CD4-positive, alpha-beta T cell treated with Interleukin-4 for 4 hours (primary cell): ENCODE data around the gene CLIP2.
"Not testable (repeated sequence)": the region's sequence is repeated elsewhere in the genome, so short reads cannot be mapped to it uniquely, and the experiment has no call there.

Experiments used
- DNase-seq: peaks from one replicate; pipeline ENCODE4 v3.0.0-alpha.2; 2020

CLIP2 gene

DNA sequence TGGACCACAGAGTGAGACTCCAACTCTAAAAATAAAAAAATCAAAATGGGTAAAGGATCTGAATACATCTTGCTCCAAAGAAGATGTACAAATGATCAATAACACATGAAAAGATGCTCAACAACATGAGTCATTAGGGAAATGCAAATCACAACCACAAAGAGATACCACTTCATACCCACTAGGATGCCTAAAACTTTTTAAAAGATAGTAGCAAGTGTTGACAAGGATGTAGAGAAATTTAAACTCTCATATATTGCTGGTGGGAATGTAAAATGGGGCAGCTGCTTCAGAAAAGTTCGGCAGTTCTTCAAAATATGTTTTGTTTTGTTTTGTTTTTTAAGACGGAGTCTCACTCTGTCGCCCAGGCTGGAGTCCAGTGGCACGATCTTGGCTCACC is 118.8 kb downstream of the CLIP2 start:
- DNase-seq = no peak

DNA sequence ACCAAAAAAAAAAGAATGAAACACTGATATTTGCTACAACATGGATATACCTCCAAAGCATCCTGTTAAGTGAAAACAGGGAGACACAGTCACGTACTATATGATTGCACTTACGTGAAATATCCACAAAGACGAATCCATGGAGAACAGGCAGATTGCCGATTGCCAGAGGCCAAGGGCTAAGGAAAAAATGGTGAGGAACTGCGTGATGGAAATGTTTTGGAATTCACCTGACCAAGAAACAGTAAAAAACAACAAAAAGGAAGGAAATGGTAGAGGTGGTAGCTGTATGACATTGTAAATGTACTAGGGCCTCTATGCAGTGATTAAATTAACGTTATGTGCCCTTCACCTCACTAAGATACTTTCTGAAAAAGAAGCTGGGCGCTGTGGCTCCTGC is 120.4 kb downstream of the CLIP2 start:
- DNase-seq = no peak

GRCh38 chr7:74410772-74411171 is 121.6 kb downstream of the CLIP2 start:
- no peak for DNase-seq

DNA sequence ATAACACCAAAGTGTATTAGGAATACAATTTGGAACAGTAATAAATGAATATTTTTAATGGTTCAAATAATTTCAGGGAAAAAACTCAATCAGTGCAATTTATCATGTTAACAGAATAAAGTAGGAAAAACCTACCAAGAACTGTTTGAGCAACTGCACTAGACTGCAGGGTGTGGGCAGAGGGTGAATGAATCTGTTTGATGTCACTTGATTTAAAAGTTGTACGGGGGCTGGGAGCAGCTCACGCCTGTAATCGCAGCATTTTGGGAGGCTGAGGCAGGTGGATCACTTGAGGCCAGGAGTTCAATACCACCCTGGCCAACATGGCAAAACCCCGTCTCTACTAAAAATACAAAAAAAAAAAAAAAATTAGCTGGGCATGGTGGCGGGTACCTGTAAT is 122.4 kb downstream of the CLIP2 start:
- not testable (repeated sequence) for DNase-seq

- DNase-seq = no peak
These were observed 122.8 kb downstream of the CLIP2 start for GRCh38 chr7:74412056-74412455.

DNA sequence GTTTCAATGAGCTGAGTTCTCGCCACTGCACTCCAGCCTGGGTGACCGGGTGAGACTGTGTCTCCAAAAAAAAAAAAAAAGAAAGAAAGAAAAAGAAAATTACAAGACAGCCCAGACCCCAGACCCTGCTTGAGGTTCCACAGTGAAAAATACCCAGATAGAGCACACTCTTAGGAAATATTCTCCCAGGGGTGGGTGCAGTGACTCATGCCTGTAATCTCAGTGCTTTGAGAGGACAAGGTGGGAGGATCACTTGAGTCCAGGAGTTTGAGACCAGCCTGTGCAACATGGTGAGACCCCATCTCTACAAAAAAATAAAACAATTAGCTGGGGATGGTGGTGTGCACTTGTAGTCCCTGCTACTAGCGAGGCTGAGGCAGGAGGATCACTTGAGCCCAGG is 123.4 kb downstream of the CLIP2 start:
- DNase-seq = no peak

DNA sequence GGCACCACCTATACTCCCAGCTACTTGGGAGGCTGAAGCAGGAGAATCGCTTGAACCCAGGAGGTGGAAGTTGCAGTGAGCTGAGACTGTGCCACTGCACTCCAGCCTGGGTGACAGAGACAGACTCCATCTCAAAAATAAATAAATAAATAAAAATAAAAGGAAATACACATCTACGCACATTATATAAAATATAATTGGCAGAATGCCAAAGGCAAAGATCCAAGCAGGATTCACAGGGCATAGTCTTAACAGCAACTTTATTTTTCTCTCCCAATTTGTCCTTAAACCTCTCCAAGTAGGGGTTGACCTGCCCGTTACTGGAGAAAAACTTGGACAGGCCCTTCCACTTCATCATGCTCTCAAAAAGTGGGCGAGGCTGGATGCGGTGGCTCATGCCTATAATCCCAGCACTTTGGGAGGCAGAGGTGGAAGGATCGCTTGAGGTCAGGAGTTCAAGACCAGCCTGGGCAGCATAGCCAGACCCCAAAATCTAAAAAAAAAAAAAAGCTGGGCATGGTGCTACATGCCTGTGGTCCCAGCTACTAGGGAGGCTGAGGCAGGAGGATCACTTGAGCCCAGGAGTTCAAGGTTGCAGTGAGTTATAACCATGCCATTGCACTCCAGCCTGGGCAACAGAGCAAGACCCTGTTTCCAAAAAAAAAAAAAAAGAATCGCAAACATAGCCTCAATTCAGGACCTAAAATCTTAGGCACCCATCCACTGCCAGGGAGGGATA is 125.6 kb downstream of the CLIP2 start:
- DNase-seq = not testable (repeated sequence)

- peak; percentile 52 for DNase-seq
These were observed 128.3 kb downstream of the CLIP2 start for GRCh38 chr7:74417419-74417971.

DNA sequence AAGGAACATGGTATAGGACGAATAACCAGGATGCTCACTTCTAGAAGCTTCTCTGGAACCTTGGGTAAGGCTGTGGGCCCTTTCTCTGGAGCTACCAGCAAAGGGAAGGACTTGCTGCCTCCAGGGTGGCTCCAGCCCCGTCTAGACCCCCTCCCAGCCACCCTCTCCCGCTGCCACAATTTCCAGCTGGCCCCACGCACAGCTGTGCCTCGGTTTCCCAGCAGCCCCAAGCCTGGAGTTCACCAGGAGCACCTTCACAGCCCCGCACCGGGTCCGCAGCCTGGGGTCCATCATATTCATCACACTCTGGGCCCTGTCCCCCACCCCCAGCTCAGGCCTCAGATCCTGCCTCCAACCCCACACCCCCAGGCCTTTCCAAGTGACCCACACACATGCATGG is 128.9 kb downstream of the CLIP2 start:
- DNase-seq = no peak

DNA sequence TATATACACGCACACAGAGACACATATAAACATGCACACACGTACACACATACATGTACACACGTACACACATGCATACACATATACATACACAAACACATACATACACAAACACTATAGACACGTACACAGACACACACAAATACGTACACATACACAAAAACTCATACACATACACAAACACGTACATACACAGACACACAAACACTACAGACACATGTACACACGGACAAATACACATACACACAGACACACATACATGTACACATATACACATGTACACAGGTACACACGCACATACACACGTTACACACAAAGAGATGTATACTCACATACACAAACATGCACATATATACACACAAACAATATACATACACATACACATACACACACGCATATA is 129.3 kb downstream of the CLIP2 start:
- no peak for DNase-seq

DNA sequence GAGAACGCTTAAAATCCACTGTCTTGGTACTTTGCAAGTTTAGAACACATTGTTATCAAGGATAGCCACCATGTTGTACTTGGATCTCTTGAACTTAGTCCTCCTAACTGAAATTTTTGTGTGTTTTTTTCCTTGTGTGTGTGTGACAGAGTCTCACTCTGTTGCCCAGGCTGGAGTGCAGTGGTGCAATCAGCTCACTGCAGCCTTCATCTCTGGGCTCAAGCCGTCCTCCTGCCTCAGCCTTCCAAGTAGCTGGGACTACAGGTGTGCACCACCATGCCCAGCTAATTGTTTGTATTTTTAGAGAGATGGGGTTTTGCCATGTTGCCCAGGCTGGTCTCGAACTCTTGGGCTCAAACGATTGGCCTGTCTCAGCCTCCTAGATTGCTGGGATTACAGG is 130.0 kb downstream of the CLIP2 start:
- not testable (repeated sequence) for DNase-seq

GRCh38 chr7:74420006-74420405 is 130.8 kb downstream of the CLIP2 start:
- DNase-seq = no peak

DNA sequence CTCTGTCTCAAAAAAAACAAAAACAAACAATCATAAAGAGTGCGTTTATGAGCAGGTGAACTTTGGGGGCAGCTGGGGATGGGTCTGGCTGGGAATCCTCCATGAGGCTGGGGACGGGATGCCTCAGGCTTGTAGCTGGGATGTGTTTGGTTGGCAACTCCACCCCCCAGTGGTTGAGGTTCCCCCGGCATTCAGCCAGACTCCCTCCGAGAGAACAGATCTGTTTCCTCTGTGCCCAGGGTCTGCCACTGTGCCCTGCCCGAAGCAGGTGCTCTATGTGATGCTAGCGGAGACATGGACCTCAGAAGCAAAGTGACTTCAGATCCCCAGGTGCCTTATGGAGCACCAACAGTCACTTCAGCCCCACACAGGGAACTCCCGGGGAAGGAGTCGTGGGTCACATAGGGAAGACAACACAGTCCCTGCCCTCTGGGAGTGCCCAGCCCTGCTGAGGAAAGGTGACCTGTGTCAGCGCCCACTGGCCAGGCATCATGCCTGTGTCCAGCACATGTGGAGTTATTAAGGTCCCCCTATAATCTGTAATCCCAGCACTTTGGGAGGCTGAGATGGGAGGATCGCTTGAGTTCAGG is 135.2 kb downstream of the CLIP2 start:
- DNase-seq = no peak

DNA sequence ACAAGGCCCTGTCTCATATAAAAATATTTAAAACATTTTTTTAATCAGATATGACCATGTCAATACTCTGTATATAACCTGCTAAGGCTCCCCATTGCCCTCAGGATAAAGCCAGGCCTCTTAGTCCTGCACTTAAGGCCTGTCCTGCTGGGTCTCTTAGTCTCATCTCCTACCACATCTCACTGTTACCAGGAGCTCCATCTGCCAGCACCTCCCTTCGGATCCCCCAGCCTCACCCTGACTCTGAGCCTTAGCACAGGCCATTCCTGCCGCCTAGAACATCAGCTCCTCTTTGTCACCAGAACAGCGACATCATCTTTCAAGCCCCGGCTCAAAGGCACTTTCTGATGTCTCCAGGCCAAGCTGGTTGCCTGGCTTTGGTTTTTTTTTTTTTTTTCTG is 138.8 kb downstream of the CLIP2 start:
- DNase-seq = no peak

DNA sequence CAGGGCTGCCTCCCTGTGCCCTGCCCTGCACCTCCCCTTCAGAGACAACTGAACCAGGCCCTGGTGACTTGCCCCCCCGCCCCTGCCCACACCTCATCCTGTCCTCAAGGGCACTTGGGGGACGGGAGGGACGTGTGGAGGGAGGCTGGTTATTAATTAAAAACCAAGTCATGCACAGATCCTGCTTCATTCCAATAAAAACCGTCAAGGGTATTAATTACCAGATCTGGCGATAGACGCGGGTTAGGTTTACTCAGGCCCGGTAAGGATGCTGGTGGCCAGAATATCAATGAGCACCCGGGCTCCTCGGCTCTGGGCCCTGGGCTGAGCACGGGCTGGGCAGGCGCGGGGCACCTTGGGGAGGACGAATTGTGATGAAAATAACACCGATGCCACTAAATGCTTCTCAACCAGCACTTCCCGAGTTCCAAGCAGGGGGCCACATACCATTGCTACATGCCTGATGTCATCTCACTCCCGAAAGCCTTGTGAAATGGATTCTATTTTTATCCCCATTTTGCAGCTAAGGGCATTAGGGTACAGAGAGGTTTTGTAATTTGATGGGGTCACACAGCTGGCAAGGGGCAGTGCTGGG is 140.0 kb downstream of the CLIP2 start:
- DNase-seq = no peak

- DNase-seq = not testable (repeated sequence)
These were observed 141.2 kb downstream of the CLIP2 start for GRCh38 chr7:74430409-74430808.

GRCh38 chr7:74430961-74431466 is 141.8 kb downstream of the CLIP2 start:
- no peak for DNase-seq

DNA sequence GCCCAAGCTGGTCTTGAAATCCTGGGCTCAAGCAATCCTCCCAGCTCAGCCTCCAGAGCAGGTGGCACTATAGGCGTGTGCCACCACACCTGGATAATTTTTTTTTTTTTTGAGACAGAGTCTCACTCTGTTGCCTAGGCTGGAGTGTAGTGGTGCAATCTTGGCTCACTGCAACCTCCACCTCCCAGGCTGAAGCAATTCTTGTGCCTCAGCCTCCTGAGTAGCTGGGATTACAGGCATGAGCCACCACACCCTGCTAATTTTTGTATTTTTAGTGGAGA is 148.0 kb downstream of the CLIP2 start:
- DNase-seq = not testable (repeated sequence)

- no peak for DNase-seq
These were observed 149.1 kb downstream of the CLIP2 start for GRCh38 chr7:74438327-74438726.

DNA sequence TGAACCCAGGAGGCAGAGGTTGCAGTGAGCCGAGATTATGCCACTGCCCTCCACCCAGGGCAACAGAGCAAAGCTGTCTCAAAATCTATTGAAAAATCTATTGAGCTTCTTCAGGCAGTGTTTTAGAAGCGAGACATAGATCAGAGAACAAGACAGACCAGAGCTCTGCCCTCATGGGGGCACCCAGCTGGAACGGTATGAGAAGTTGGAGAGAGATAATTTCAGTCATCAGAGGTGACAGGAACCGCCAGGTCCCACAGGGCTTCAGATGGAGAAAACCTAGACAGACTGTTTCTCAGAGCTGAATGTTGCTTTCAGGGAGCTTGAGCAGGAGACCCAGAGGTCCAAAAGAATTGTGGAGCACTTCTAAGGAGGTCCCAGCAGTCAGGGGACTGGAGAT is 150.3 kb downstream of the CLIP2 start:
- DNase-seq = no peak

- DNase-seq = not testable (repeated sequence)
These were observed 150.9 kb downstream of the CLIP2 start for GRCh38 chr7:74440143-74440542.

DNA sequence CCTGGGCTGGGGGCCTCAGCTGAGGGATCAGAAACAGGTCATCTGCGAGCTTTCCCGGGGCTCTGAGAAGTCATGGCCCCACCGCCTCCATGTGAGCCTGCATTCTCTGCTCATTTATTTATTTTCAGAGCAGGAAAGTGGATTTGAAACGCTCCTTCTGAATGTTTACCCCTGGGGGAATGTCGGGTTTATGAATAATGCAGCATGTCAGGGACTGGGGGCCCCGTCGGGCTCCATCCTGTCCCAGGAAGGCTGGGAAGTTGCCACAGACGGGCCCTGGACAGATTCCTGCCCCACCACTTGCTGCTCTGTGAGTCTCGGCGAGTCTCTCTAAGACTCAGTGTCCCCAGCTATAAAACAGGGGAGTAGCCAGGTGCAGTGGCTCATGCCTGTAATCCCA is 152.6 kb downstream of the CLIP2 start:
- DNase-seq = no peak

- no peak for DNase-seq
These were observed 154.5 kb downstream of the CLIP2 start for GRCh38 chr7:74443543-74444247.

- DNase-seq = no peak
These were observed 159.9 kb downstream of the CLIP2 start for GRCh38 chr7:74449144-74449543.
